Ramos (cell line): ENCODE data around the gene MEIOB.
"Not testable (repeated sequence)": the region's sequence is repeated elsewhere in the genome, so short reads cannot be mapped to it uniquely, and the experiment has no call there.

ENCODE experiments used
- in situ Hi-C: fragments of 300-500 bp; cut with MboI; formaldehyde crosslinking; loops from one replicate; pipeline ENCODE4 v1.14.3; 2022; ENCODE audit warnings: low sequenced_read_pairs; ENCODE audit not compliant: unreplicated experiment

The MEIOB gene

DNA sequence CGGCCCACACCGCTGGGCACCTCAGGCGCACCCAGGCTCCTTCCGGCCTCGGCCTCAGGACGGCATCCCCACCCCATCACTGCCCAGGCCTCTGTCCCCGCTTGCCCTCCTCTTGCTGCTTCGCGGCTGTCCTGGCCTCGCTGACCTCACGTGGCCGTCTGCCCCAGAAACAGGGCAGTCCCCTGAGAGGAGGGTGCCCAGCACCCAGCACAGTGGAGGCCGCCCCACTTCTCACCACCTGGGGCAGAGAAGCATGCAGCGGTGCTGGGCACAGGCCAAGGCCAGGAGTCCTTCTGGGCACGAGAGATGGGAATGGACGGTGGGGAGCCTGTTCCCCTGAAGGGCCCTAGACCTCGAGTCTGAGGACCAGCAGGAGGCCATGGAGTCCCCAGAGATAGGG is 54.2 kb downstream of the MEIOB start:
- in situ Hi-C loops, result no loop called here

DNA sequence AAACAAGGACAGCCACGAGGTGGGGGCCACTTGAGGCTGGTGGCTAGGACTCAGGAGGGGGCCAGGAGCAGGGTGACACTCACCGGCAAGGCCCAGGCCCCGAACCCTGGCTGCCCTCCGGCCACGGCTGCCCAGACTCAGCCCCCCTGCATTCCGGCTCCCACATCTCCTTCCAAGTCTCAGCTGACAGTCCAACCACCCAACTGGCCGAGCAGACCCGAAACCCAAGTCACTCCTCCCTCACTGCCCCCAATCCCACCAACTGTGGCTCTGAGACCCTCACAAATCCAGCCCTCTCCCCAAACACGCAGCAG is 54.7 kb downstream of the MEIOB start:
- in situ Hi-C loops, result no loop called here

DNA sequence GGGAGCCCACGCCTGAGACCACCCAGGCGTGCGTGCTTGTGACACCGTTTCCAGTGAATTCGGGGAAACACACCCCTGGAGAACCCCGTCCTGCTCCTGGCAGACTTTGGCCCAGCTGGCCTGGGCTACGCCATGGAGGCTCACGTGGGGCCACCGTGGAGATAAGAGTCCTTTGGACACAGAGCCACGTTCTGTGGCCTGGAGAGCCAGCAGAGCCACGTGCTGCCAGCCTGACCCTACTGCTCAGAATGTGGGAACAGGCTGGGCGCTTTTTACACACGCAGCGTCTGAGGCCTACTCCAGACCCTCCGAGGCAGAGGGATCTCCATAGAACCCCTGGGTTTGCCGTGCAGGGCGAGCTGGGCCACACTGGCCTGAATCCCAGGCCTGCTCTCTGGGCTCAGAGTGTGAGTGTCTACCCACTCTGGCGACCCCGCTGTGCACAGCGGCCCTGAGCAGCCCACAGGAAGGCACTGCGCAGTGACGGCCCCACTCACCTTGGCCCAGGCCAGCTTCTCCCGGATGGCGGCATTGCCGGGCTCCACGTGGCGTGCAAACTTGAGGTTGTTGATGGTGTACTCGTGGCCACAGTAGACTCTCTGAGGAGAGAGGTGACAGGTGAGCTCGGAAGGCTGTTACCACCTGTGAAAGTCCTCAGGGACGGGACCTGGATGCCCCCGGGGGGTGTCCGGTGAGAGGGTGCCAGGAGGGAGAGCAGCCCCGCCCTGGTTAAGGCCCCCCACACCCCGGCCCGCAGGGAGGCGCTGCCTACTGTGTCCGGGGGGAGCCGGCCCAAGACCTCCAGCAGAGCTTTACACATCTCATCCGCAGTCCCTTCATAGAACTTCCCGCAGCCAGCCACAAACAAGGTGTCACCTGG is 55.3 kb downstream of the MEIOB start:
- in situ Hi-C loops, result no loop called here

DNA sequence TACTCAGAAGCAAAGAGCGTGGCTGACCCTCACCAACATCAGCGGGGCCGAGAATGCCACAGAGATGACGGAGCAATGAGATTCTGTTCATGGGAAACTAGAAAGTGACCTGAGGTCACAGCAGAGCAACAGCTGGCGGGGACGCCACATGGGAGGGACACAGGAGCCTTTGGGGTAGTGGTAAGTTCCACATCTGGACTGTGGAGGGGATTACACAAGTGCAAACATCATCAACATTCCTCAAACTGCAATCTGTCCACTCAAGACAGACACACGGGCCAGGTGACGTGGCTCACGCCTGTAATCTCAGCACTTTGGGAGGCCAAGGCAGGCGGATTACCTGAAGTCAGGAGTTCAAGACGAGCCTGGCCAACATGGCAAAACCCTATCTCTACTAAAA is 56.5 kb downstream of the MEIOB start:
- in situ Hi-C loops, result no loop called here

DNA sequence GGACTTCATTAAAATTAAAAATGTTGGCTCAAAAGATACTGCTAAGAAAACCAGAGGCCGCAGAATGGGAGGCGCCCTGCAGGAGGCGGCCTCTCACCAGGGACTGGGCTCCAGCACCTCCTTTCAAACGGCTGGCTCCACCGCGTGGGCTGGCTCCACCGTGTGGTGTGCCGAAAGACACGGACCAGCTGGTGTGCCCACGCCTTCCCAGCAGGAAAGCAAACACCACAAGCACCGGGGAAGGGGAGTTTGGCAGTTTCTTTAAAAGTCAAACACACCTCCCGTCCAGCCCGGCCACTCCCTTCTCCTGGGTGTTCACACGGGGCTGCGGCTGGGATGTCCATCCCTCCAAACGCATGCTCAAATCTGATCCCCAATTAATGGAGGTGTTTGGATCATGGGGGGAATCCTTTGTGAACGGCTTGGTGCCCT is 59.2 kb downstream of the MEIOB start:
- in situ Hi-C loops, result no loop called here

DNA sequence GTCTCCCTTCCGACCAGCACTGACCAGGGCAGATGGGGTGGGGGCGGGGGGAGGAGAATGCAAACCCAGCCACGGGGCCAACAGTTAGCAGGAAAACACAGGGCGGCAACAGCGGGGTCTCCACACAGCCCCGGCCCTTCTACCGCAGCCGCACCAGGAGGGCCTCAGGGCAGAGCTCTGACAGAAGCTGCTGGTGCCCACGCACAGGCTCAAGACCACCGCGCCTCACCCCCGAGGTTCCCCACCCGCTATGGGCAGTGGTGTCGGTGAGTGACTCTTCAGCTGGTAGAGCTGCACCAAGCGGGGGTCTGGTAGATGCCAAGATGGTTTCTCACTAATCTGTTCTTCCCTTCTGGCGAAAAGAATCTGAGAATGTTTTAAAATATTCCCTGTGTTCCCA is 61.4 kb downstream of the MEIOB start:
- in situ Hi-C loops, result no loop called here

DNA sequence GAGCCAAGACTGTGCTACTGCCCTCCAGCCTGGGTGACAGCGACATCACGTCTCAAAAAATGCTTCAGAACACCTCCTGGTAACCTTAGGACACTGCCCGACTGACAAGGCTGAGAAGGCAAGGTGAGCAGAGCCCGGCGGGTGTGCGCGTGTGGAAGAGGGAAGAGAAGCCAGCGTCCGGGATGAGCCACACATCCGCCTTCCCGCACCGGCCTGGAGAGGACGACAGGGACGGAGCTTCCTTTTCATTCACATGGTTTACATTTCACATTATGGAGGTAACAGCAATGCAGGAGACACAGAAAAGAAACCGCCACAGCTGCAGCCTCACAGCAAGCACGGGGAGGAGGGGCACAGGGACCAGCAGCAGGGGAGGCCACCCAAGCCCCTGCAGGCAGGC is 61.9 kb downstream of the MEIOB start:
- in situ Hi-C loops, result no loop called here

DNA sequence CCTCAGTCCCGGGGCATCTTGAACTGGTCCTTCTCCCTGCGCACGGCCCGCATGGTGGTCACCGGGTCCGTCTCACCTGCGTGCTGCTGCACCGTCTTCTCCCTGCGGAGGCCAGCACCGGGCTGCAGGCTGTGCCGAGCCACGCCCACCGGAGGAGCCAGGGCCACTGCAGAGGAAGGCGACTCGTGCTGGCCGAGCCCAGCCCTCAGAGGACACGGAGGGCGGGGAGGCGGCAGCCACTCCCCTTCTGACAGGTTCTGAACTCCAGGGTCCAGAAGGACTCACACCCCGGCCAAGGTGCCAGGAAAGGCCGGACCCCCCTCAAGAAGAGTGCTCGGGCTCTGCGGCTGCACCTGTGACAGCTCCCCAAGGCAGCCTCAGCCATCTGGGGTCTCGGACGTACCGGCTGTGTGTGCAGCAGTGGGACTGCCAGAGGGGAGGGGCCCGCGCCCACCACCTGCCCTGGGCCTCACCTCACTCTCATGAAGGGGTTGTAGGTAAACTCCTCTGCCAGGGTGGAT is 62.6 kb downstream of the MEIOB start:
- in situ Hi-C loops, result no loop called here

DNA sequence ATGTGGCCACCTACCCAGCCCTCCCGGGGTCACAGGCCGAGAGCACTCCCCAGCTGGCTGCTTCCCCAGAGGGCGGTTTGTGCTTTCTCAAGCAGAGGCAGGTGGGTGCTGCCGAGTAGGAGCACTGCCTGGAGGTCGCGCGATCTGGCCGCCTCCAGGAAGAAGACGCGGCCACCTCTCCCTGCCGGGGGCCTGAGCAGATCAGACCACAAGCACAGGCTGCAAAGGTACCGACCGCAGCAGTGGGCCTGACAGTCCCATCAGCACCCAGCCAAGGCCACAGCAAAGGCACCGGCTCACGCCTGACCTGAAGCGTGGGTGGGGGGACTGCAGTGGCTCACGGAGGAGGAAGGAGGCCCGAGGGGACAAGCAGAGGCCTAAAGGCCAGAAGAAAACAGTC is 63.3 kb downstream of the MEIOB start:
- in situ Hi-C loops, result no loop called here

DNA sequence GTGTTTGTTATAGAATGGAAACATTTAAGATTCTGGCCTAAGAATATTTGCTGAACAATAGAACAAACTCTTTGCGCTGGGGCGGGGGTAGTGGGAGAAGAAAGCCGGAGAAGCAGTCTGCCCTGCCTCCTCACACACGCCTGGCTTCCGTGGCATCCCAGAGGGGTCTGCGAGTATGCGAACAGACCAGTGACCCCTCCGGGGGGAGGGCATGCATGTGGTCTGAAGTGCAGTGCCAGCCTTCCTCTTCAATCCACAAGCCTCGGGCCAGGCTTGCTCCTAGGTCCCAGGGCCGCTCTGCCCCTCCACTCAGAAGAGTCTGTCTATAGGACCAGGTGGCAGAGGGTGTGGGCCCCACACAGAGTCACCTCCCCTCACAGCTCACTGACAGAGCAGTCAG is 64.3 kb downstream of the MEIOB start:
- in situ Hi-C loops, result no loop called here

DNA sequence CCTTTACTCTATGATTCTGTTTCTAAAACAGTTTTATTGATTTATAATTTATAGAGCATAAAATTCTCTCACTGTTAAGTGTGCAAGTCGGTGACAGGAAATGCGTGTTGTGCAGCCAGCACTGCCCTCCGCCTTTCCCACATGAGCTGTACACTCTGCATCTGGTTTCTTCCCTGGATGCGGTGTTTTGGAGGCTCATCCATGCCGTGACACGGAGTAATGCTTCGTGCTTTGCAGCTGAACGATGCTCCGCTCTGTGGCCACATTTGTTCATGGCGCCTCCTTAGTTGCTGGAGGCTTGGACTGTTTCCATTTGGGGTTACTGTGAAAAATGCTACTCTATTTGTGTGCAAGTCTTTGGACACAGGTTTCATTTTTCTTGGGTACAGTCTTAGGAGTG is 71.3 kb downstream of the MEIOB start:
- in situ Hi-C loops, result no loop called here

DNA sequence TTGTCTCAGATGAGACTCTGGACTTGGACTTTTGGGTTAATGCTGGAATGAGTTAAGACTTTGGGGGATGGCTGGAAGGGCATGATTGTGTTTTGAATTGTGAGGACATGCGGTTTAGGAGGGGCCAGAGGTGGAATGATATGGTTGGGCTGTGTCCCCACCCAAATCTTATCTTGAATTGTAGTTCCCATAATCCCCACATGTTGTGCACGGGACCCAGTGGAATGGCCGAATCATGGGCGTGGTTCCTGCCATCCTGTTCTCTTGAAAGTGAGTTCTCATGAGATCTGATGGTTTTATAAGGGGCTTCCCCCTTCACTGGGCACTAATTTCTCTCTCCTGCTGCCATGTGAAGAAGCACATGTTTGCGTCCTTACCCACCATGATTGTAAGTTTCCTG is 72.7 kb downstream of the MEIOB start:
- in situ Hi-C loops, result not testable (repeated sequence)

DNA sequence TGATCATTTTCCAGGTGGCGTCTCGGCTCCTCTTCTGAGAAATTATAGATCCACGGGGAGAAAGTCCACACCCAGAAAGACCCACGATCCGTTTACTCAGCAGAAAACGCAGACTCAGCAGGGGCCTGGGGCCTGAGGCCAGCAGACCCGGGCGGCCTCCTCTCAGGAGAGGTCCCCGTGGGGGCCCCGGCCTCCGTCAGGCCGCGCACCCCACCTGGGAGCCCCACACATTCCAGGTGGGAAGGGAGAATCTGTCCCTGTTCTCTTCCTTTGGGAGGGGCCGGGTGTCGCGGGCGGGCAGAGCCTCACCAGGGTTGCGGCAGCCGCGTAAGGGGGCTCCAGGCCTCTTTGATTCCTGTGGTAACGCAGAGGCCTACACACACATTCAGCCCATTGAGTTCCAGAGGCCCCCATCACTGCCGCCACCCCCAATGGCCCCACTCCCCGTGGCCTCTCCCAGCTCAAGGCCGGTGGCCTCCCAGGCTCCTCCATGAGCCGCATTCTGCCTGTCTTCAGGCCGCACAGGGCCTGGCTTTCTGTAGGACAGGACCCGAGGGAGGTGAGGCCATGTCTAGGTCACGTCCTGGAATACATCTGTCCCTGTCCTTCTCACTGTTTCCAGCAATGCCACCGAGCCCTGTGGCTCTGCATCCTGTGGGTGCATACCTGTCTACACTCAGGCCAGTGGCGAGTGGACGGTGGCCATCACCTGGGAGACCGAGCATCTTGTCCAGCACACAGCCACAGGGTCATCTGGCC is 76.9 kb downstream of the MEIOB start:
- in situ Hi-C loops, result no loop called here

DNA sequence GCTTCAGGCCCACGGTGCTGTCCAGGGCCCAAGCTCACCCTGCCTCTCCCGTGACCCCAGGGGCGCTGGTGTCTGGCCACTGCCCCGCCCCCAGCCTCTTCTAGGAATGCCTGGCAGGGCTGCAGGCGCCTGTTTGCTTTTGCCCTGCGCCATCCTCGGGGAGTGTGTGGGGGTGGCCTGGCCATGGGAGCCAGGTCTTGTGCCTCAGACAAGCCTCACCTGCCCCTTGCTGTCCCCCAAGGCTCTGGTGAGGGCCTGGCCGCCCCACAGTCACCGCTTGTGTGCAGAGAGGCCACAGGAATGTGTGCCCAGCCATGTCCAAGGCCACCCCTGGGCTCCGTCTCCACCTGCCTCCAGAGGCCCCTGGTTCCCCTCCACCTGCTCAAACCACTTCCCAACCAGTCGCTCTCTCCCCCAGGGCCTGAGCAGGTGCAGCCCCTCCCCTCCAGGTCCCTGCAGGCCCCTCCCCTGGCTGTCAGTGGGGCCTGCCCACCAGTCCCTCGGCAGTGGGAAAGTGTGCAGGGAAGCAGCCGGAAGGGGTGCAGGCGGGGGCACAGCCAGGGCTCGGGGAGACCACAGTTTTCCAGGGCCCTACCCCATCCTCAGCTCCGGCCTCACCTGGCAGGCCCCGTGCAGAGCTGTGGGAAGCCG is 77.6 kb downstream of the MEIOB start:
- in situ Hi-C loops, result no loop called here

DNA sequence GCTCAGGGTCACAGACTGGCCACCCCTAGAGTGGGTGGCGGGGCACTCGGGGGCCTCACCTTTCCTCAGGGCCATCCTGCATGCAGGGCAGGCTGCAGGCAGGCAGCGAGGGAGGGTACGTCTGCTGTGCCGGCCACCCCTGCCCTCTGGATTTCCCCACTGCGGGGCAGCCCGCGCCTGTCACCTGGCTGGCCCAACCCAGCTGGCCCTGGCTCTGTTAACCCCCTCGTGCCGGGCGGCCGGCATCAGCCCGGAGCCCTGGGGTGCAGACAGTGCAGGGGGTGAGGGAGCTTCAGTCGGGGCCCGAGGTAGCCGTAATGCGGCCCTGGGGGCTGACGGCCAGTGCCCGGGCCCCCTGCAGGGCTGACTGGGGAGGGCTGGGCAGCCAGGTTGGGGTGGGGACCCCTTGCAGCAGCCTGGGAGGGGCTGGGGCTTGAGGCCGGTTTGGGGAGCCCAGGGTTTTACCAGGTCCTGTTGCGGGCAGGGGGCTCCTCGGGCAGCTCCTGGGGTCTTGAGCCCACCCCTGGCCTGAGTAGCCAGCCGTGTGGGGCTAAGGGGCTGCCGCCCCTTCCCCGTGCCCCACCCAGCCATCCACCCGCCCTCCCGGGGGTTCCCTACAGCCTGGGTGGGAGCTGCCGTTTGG is 78.3 kb downstream of the MEIOB start, which contains the start of gene IGFALS:
Gene IGFALS, minus strand, starts transcription at position 128 of the 643 bp plus-strand sequence. Its CDS starts 53 bp downstream, at position 75.
- in situ Hi-C loops, result no loop called here

DNA sequence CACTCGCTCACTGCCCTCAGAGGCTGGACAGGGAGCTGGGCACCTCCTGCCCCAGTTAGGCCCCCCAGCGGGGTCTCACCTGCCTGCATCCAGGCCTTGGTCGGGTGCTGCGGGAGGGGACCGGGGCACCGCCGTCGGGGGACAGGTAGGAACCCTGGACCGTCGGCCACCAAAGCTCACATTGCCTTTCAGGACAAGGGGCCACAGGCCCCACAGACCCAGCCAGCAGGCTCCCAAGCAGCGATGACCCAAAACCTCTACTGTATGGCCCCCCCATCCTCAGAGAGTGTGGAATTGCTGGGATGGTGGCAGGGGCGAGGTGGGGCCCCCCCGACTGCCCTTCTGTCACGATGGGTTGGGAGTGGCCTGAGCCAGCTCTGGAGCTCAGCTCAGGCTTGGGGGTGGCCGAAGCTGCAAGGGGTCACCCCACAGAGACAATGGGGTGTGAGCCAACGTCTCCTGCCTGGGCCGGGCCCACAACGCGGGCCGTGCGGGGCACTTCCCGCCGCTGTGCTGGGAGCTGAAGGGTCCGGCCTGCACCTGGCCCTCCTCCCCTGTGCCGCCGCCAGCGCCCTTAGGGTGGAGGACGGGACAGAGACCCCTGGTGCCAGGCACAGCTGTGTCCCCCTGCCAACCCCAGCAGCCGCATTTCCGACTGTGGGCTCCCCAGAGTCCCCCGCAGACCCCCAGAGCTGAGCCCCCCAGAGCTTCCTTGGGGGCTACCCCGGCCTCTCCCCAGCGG is 79.0 kb downstream of the MEIOB start:
- in situ Hi-C loops, result no loop called here

DNA sequence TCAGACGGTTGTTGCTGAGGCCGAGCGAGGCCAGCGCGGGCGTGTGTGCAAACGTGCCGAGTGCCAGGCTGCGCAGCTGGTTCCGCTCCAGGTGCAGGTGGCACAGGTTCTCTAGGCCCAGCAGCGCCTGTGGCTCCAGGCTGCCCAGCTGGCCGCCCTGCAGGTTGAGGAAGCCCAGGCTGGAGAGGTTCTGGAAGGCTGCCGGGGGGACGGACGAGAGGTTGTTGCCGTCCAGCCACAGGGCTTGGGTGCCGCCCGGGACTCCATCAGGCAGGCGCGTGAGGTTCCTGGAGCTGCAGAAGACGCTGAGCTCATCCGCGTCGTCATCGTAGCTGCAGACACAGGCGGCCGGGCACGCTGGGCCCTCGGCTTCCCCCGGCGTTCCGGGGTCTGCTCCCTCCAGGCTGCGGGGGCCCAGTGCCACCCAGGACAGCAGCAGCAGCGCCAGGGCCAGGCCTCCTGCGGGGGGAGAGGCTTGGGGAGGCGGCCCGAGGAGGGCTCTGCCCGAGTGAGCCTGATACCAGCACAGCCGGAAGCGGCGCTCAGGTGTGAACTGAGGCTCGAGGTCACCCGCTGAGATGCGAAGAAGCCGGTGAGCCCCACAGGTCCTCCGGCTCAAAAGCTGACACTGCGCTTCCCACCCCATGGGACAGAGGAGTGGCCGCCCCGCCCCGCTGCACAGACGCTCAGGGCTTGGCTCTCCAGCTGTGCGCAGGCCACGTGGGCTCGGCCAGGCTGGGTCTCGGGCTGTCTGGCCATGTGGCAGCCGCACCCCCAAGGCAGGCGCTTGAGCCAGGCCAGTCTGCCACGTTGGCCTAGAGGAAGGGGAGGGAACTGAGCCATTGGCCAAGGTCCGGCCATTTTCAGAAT is 79.8 kb downstream of the MEIOB start:
- in situ Hi-C loops, result no loop called here

DNA sequence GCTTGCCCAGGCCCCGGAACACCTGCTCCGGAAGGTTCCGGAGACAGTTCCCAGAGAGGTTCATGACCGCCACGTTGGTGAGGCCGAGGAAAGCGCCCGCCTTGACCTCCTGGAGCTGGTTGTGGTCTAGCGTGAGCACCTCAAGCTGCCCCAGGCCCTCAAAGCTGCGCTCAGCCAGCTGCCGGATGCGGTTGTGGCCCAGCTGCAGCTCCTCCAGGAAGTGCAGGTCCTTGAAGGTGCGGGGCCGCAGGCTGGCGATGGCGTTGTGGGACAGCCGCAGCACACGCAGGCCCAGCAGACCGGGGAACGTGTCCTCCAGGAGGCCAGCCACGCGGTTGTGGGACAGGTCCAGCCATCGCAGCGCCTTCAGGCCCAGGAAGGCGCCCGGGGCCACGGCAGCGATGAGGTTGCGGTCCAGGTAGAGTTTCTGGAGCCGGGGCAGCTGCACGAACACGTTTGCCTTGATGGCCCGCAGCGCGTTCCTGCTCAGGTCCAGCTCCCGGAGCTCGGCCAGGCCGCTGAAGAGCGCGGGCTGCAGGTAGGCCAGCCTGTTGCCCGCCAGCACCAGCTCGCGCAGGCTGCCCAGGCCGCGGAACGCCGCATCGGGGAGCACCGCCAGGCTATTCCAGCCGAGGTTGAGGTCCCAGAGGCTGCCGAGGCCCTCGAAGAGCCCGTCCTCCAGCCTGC is 80.6 kb downstream of the MEIOB start:
- in situ Hi-C loops, result no loop called here
